Aorta (tissue), 5 donors: ENCODE measurements around the gene PDE4D. TPM values are rescaled to one million over a fixed set of nuclear protein-coding genes. Genes with fewer than 3 reads are reported as not detected.

Source experiments
- ATAC-seq: fragments of 200-7000 bp; cut with Tn5 transposase; one replicate; pipeline ENCODE4 v1.9.1; 2022; ENCODE audit warnings: moderate library complexity; ENCODE audit not compliant: low FRiP score
- DNase-seq, 2 donors: peaks; one replicate each; pipeline ENCODE4 v3.0.0-alpha.2; 2020
- H3K27ac ChIP-seq, 2 donors: one replicate each; pipeline ENCODE4 v1.5.1; 2013; ENCODE audit warnings: low read length in 2 of 2, mild to moderate bottlenecking in 2 of 2, moderate library complexity in 2 of 2, control low read depth in 1 of 2, inconsistent platforms in 1 of 2, low read depth in 1 of 2
- H3K27me3 ChIP-seq, 2 donors: one replicate each; pipeline ENCODE4 v1.6.1; 2013; ENCODE audit warnings: control low read depth in 1 of 2, low read length in 1 of 2, mild to moderate bottlenecking in 1 of 2, moderate library complexity in 1 of 2; ENCODE audit not compliant: insufficient read depth in 2 of 2, control insufficient read depth in 1 of 2
- H3K36me3 ChIP-seq, 2 donors: one replicate each; pipeline ENCODE4 v1.6.1; 2013; ENCODE audit warnings: control low read depth in 1 of 2, low read length in 1 of 2, mild to moderate bottlenecking in 1 of 2; ENCODE audit not compliant: insufficient read depth in 2 of 2, control insufficient read depth in 1 of 2
- H3K4me1 ChIP-seq, 2 donors: one replicate each; pipeline ENCODE4 v1.6.1; 2013; ENCODE audit warnings: low read length in 2 of 2, control low read depth in 1 of 2, mild to moderate bottlenecking in 1 of 2, moderate library complexity in 1 of 2; ENCODE audit not compliant: insufficient read depth in 2 of 2, control insufficient read depth in 1 of 2
- H3K4me3 ChIP-seq, 2 donors: one replicate each; pipeline ENCODE4 v1.5.1; 2013; ENCODE audit warnings: low read length in 2 of 2, control low read depth in 1 of 2, mild to moderate bottlenecking in 1 of 2
- H3K9me3 ChIP-seq: one replicate; pipeline ENCODE4 v1.6.1; 2013; ENCODE audit warnings: mild to moderate bottlenecking, low read length; ENCODE audit not compliant: control insufficient read depth
- WGBS, 2 donors: extraction: QIAGEN DNeasy Blood & Tissue Kit; methylation state at CpG; one replicate each; pipeline ENCODE4 v1.1.7; 2013; 5-methylcytosine and 5-hydroxymethylcytosine counted together
- intact Hi-C, 2 donors: fragments of 100-400 bp; cut with DNase I; formaldehyde crosslinking; loops; one replicate each; pipeline versions ENCODE4 v1.14.2 to v1.15.0; 2022
- polyA plus RNA-seq, 2 donors: library from polyadenylated mRNA; stranded (reverse); fragments of 200-250 nt; gene quantifications; one replicate each; pipeline ENCODE4 v1.2.3, GENCODE V29; 2013
- total RNA-seq, 2 donors: library from RNA; stranded (reverse); fragmentation: NEBNext Ultra II Directional; extraction: Animal tissue kit (Norgen Biotek cat#: 25700); gene quantifications; one replicate each; pipeline ENCODE4 v1.2.1, GENCODE V29; 2021
- donor health status: healthy with polysubstance abuse.
- donor health status: Bipolar disorder and iron deficiency.
- donor health status: DM: no; HTN: no; CAD: no.
- donor health status: DM: no; HTN: no; CAD: no.
- donor health status: DM: yes; HTN: yes; CAD: no.

Gene PDE4D
- total and polyA plus RNA-seq, 4 donors = 2.4 to 112 (median 33.3) TPM

DNA sequence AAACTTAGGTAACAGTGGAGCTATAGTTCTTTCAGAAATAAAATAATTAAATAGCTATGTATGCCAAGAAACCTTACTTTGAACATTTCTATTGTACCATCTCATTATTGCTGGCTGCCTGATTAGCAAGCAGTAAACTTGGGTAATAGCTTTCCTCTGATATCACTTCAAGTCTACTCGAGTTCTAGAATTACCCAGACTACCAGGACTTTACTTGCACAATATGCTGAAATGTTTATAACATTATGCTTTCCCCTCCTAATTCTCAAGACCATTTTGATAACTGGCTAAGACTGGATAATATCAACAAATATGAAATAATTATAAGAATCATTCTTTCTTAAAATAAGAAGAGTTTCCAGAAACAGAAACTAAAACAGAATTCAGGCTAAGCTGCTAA lies 798.0 kb downstream of the PDE4D start:
- no peaks in the 10 kb centered on the region for H3K9me3 ChIP-seq
- intact Hi-C loops = no loop called here
- H3K36me3 ChIP-seq = no peaks in the 10 kb centered on the region
- DNase-seq (no peak), ATAC-seq (no peak)
- H3K27me3 ChIP-seq = no peaks in the 10 kb centered on the region
- no peak overlapping the region for H3K27ac ChIP-seq
- H3K4me1 ChIP-seq = no peaks in the 10 kb centered on the region
- H3K4me3 ChIP-seq = no peak overlapping the region
- WGBS, 2 donors = 36 to 50% methylated on average over 1 of the region's 1 CpG

DNA sequence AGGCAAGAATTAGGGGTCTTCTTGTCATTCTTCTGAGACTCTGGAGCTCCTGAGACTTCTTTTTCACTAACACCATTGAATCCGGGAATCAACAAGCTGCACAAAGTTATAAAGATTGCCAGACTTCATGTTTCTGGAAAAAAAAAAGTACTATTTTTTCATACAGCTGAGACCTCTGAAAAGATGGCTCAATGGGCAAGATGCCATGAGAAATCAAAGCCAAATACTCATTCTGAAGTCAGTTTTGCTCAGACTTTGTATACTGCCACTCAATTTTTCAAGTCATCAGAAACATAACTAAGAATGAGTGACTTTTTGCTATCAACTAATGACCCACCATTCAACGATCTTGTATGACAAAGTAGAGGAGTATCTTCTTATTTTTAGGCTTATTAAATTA lies 798.7 kb downstream of the PDE4D start:
- Histone ChIP-seq H3K27me3 (no peaks in the 10 kb centered on the region), H3K9me3 (no peaks in the 10 kb centered on the region), H3K27ac (no peak overlapping the region), H3K4me3 (no peak overlapping the region), H3K4me1 (no peaks in the 10 kb centered on the region), H3K36me3 (no peaks in the 10 kb centered on the region)
- DNase-seq = no peak
- 76 to 78% methylated on average over 2 of the region's 2 CpGs for WGBS, 2 donors
- intact Hi-C loops = no loop called here
- ATAC-seq = no peak

DNA sequence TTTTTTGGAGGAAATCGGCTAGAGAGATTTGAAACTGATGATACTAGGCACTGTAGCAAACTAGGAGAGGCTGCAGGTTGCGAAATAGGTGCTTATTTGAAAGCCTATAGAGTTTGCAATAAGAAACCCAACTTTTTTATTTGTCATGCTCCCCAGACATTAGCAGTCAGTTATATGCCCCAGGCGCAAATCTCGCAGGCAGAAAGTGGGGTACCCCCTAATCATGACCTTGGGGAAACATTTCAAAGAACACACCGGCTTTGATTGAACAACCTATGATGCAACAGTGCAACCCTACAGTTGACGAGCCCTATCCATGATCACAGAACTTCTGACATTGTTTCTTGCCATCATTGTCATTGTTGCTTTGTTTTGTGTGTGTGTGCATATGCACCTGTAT lies 800.2 kb downstream of the PDE4D start:
- H3K4me3 ChIP-seq = no peak overlapping the region
- H3K27me3 ChIP-seq = no peaks in the 10 kb centered on the region
- intact Hi-C loops = no loop called here
- no peak overlapping the region for H3K27ac ChIP-seq
- DNase-seq (no peak), ATAC-seq (no peak)
- no peaks in the 10 kb centered on the region for H3K36me3 ChIP-seq
- 91 to 94% methylated on average over 6 of the region's 6 CpGs for WGBS, 2 donors
- H3K4me1 ChIP-seq = no peaks in the 10 kb centered on the region
- no peaks in the 10 kb centered on the region for H3K9me3 ChIP-seq

DNA sequence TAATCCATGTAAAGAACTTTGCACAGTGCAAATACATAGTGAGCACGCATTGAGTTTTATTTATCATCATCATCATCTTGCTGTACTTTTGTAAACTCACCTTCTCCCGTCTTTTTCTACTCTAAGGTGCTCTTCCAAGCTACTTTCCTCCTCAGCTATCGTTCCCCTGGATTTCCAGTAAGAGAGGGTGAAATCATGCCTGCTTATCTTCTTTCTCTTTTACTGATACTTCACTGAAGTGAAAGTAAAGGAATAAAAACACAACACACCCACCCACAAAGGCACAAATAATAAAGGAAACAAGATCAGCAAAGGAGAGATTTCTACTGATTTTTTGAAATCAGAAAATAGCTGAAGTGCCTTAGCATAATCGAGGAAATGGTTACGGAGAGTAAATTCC lies 800.8 kb downstream of the PDE4D start:
- Histone ChIP-seq H3K36me3 (no peaks in the 10 kb centered on the region), H3K9me3 (no peaks in the 10 kb centered on the region), H3K27me3 (no peaks in the 10 kb centered on the region), H3K4me1 (no peaks in the 10 kb centered on the region), H3K4me3 (no peak overlapping the region), H3K27ac (no peak overlapping the region)
- DNase-seq (no peak), ATAC-seq (no peak)
- WGBS, 2 donors = 76 to 78% methylated on average over 5 of the region's 5 CpGs
- intact Hi-C loops = no loop called here

DNA sequence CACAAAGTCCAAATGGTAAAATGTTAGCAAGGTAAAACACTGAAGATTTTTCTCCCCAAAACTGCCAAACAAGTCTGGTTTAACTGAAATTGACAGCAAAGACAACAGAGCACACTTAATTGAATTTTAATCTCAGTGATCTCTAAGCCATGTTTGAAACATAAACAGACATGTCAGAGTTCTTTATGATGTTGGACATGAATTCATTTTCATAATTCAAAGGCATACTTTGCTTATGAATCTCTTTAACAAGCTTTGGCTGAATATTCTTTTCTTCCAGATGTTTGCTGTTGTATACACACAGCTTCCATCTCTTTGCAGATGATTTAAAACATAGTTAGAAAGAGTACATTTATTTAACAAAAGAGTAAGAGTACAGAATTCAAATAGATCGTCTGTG lies 801.6 kb downstream of the PDE4D start:
- no peak for DNase-seq
- no peak for ATAC-seq
- Histone ChIP-seq H3K36me3 (no peaks in the 10 kb centered on the region), H3K9me3 (no peaks in the 10 kb centered on the region), H3K27ac (no peak overlapping the region), H3K27me3 (no peaks in the 10 kb centered on the region), H3K4me1 (no peaks in the 10 kb centered on the region), H3K4me3 (no peak overlapping the region)
- 66 to 77% methylated on average over 1 of the region's 1 CpG for WGBS, 2 donors
- intact Hi-C loops = no loop called here

DNA sequence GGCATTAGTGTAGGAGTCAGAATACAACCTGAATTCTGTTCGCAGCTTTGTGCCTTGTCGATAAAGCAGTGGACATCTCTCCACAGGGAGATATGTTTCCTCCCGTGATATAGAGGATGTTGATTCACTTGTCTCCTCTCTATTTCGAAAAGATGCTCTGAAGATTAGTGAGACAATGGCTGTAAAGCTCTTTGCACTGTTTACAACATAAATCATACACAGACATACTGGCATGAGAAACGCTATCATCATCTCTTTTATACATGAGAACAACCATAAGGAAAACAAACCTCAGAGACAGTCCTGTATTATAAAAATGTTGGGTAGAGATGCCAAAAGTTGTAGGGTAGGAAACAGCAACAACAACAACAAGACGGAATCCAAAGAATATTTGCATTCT lies 803.2 kb downstream of the PDE4D start:
- no peak for ATAC-seq
- H3K4me3 ChIP-seq = no peak overlapping the region
- 84 to 87% methylated on average over 6 of the region's 6 CpGs for WGBS, 2 donors
- H3K4me1 ChIP-seq = no peaks in the 10 kb centered on the region
- no peaks in the 10 kb centered on the region for H3K27me3 ChIP-seq
- H3K36me3 ChIP-seq = no peaks in the 10 kb centered on the region
- DNase-seq = no peak
- H3K27ac ChIP-seq = no peak overlapping the region
- H3K9me3 ChIP-seq = no peaks in the 10 kb centered on the region
- intact Hi-C loops = no loop called here

DNA sequence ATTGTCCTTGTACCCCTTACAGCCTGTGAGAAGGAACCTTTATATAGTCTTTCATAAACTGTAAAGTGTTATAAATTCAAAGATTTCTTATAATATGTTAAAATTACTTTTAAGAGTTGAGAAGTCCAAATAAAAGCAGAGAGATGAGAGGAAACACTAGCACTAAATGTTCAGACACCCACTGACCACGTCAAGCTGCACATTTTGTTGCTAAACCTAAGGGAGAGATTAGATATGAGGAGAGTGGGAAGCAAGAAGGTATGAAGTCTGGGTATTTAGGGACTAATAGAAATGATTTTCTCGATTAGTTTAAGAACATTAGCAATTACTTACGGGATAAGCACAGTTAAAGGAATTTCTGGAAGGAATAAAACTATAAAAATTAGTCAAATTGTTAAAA lies 803.8 kb downstream of the PDE4D start:
- 80 to 91% methylated on average over 3 of the region's 3 CpGs for WGBS, 2 donors
- H3K27me3 ChIP-seq = no peaks in the 10 kb centered on the region
- no peaks in the 10 kb centered on the region for H3K36me3 ChIP-seq
- DNase-seq = no peak
- no peak overlapping the region for H3K27ac ChIP-seq
- ATAC-seq = no peak
- intact Hi-C loops = no loop called here
- H3K4me1 ChIP-seq = no peaks in the 10 kb centered on the region
- no peak overlapping the region for H3K4me3 ChIP-seq
- no peaks in the 10 kb centered on the region for H3K9me3 ChIP-seq

DNA sequence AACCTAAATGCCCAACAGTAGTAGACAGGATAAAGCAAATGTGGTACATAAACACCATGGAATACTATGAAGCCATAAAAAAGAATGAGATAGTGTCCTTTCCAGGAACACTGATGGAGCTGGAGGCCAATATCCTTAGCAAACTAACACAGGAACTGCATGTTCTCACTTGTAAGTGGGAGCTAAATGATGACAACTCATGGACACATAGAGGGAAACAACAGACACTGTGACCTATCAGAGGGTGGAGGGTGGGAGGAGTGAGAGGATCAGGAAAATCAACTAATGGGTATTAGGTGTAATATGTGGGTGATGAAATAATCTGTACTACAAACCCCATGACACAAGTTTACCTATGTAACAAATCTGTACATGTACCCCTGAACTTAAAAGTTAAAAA lies 805.0 kb downstream of the PDE4D start:
- no peaks in the 10 kb centered on the region for H3K36me3 ChIP-seq
- no peak for ATAC-seq
- no peaks in the 10 kb centered on the region for H3K4me1 ChIP-seq
- no peak overlapping the region for H3K4me3 ChIP-seq
- H3K27me3 ChIP-seq = no peaks in the 10 kb centered on the region
- DNase-seq = no peak
- no peak overlapping the region for H3K27ac ChIP-seq
- intact Hi-C loops = no loop called here
- no peaks in the 10 kb centered on the region for H3K9me3 ChIP-seq

DNA sequence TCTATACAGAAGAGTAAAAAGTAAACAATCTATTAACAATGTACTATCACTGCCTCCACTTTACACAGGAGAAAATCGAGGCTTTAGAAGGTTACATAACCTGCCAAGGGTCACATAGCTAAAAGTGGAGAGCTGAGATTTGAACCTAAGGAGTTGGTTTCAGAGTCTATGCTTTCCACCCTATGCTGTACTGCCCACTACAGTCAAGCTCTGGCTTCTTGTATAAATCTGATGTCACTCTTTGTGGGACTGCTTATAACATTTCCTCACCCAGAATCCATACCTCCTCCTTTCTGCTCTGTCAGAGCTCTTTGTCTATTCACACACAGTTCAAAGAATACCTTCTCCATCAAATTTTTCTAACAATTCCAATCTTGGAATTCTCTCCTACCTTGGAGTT lies 807.5 kb downstream of the PDE4D start:
- H3K4me1 ChIP-seq = no peaks in the 10 kb centered on the region
- intact Hi-C loops = no loop called here
- no peak overlapping the region for H3K27ac ChIP-seq
- no peak for ATAC-seq
- no peaks in the 10 kb centered on the region for H3K27me3 ChIP-seq
- WGBS, 2 donors = 70 to 75% methylated on average over 1 of the region's 1 CpG
- no peaks in the 10 kb centered on the region for H3K36me3 ChIP-seq
- no peak for DNase-seq
- no peak overlapping the region for H3K4me3 ChIP-seq
- H3K9me3 ChIP-seq = no peaks in the 10 kb centered on the region
